H1 (cell line): ENCODE measurements around the gene TEKT5. TPM values are rescaled to one million over a fixed set of nuclear protein-coding genes. Genes with fewer than 3 reads are reported as not detected.
A peak's percentile ranks its signal among the peaks of the same experiment; 100 is the strongest.

Experiments used
- ASH2L ChIP-seq: fragments of 200-600, 300-600 bp; sonication (generic); IDR thresholded peaks from one replicate; pipeline ENCODE4 v1.7.1; 2017; ENCODE audit warnings: low read length
- BACH1 ChIP-seq: IDR thresholded peaks from 2 replicates; pipeline ENCODE4 v1.6.1; 2012; ENCODE audit warnings: low read length, improper control_type of control experiment
- BRCA1 ChIP-seq: IDR thresholded peaks from 2 replicates; pipeline ENCODE4 v1.6.1; 2012; ENCODE audit warnings: low read depth, low read length, improper control_type of control experiment
- CREB1 ChIP-seq: IDR thresholded peaks from 2 replicates; pipeline ENCODE4 v1.6.1; 2012; ENCODE audit warnings: inconsistent platforms
- EGR1 ChIP-seq: IDR thresholded peaks from 2 replicates; pipeline ENCODE4 v1.6.1; 2011; ENCODE audit warnings: low read depth, low read length, borderline replicate concordance
- NRF1 ChIP-seq: IDR thresholded peaks from 2 replicates; pipeline ENCODE4 v1.6.1; 2011; ENCODE audit warnings: mild to moderate bottlenecking, low read depth, low read length, improper control_type of control experiment
- PHF8 ChIP-seq: fragments of 200-600 bp; sonication (generic); conservative IDR thresholded peaks from 2 replicates; pipeline ENCODE4 v1.7.1; 2012; ENCODE audit warnings: low read depth, mild to moderate bottlenecking, inconsistent platforms, low read length, moderate library complexity
- POLR2A ChIP-seq, 2 experiments: IDR thresholded peaks; 1 replicate in 1 of 2; 2 replicates in 1 of 2; pipeline ENCODE4 v1.6.1; 2011; ENCODE audit warnings: low read depth in 2 of 2, low read length in 2 of 2, mild to moderate bottlenecking in 2 of 2; ENCODE audit errors: control extremely low read depth in 1 of 2
- RBBP5 ChIP-seq: IDR thresholded peaks from 2 replicates; pipeline ENCODE4 v1.7.1; 2012; ENCODE audit warnings: low read depth, mild to moderate bottlenecking, inconsistent platforms, low read length, moderate library complexity, borderline replicate concordance
- SP1 ChIP-seq: IDR thresholded peaks from 2 replicates; pipeline ENCODE4 v1.6.1; 2011; ENCODE audit warnings: low read depth, low read length
- SP4 ChIP-seq: IDR thresholded peaks from 2 replicates; pipeline ENCODE4 v1.6.1; 2012; ENCODE audit warnings: low read length, inconsistent platforms
- SUZ12 ChIP-seq: fragments of 200-600 bp; sonication (generic); IDR thresholded peaks from 2 replicates; pipeline ENCODE4 v1.6.1; 2012; ENCODE audit warnings: mild to moderate bottlenecking, inconsistent platforms, low read length, moderate library complexity, mixed read lengths
- TBP ChIP-seq: IDR thresholded peaks from 2 replicates; pipeline ENCODE4 v1.6.1; 2011; ENCODE audit warnings: low read depth, low read length, improper control_type of control experiment
- USF2 ChIP-seq: IDR thresholded peaks from 2 replicates; pipeline ENCODE4 v1.6.1; 2011; ENCODE audit warnings: low read length, improper control_type of control experiment
- polyA plus RNA-seq, 7 experiments: library from polyadenylated mRNA; depleted of rRNA in 3 of 7; stranded (reverse) in 5 of 7; unstranded in 2 of 7; fragments of >200 nt in 5 of 7; fragments of 200-250 nt in 2 of 7; gene quantifications; 1 replicate in 5 of 7; 2 replicates in 1 of 7; 4 replicates in 1 of 7; pipeline versions ENCODE4 v1.2.1 to v1.2.3, GENCODE V29; 2011 to 2013; ENCODE audit warnings: missing spikeins in 2 of 7, mixed read lengths in 2 of 7
- total RNA-seq: library from RNA; stranded (reverse); fragmentation: NEBNext Ultra II Directional; extraction: Animal tissue kit (Norgen Biotek cat#: 25700); gene quantifications from 2 replicates; pipeline ENCODE4 v1.2.1, GENCODE V29; 2021
- TF ChIP-seq, protein P1 (sequence below): IDR thresholded peaks from 2 replicates; pipeline ENCODE4 v1.6.1; 2012; ENCODE audit warnings: inconsistent platforms
- TF ChIP-seq, protein P2 (sequence below): IDR thresholded peaks from 2 replicates; pipeline ENCODE4 v1.6.1; 2012; ENCODE audit warnings: inconsistent platforms

The TEKT5 gene
- total and polyA plus RNA-seq, 2 of the 8 experiments (the other 6 are each of a cell fraction or from before 2014, with no cell fraction given) = 0.95 TPM; not detected in 1

GRCh38 chr16:10743610-10744369 is 49.1 kb upstream of the TEKT5 start, which contains the start of gene NUBP1 (continued):
- no peak for TF ChIP-seq BRCA1
- TF ChIP-seq ASH2L = peak; percentile 89
- peak; percentile 77 for TF ChIP-seq BACH1
- TF ChIP-seq, protein P1, sequence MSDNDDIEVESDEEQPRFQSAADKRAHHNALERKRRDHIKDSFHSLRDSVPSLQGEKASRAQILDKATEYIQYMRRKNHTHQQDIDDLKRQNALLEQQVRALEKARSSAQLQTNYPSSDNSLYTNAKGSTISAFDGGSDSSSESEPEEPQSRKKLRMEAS = peak; percentile 68
- TF ChIP-seq NRF1 = peak; percentile 74
- TF ChIP-seq SP1 = no peak
- TF ChIP-seq EGR1 = peak; percentile 43; the same call in 1 of the 2 replicates
- no peak for TF ChIP-seq SUZ12
- TF ChIP-seq TBP = peak; percentile 55; the same call in 1 of the 2 replicates
- TF ChIP-seq, protein P2, sequence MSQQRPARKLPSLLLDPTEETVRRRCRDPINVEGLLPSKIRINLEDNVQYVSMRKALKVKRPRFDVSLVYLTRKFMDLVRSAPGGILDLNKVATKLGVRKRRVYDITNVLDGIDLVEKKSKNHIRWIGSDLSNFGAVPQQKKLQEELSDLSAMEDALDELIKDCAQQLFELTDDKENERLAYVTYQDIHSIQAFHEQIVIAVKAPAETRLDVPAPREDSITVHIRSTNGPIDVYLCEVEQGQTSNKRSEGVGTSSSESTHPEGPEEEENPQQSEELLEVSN = peak; percentile 86
- TF ChIP-seq SP4 = peak; percentile 51; the same call in 1 of the 2 replicates
- no peak for TF ChIP-seq USF2
- TF ChIP-seq PHF8 = peak; percentile 96
- TF ChIP-seq CREB1 = peak; percentile 50; the same call in 1 of the 2 replicates
- TF ChIP-seq RBBP5 = 0 out of 2 replicates have a peak, but pooled peaks have one; percentile 66
- TF ChIP-seq POLR2A (IDR thresholded peaks at IDR 0.05; ENCODE audit: control extremely low read depth in 1 of 2, low read depth in 2 of 2, low read length in 2 of 2) = peak; percentile 59 to 90
